Measurements from ENCODE around the gene SRSF2.
"Not testable (repeated sequence)": the region's sequence is repeated elsewhere in the genome, so short reads cannot be mapped to it uniquely, and the experiment has no call there.

Gene SRSF2, protein sequence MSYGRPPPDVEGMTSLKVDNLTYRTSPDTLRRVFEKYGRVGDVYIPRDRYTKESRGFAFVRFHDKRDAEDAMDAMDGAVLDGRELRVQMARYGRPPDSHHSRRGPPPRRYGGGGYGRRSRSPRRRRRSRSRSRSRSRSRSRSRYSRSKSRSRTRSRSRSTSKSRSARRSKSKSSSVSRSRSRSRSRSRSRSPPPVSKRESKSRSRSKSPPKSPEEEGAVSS

GRCh38 chr17:76737082-76737675 is at the start of gene SRSF2:
Gene SRSF2 (minus strand): TSS chr17:76737331. CDS start chr17:76737160, 171 bp downstream.
- DNase-seq: peak; percentile 99

DNA sequence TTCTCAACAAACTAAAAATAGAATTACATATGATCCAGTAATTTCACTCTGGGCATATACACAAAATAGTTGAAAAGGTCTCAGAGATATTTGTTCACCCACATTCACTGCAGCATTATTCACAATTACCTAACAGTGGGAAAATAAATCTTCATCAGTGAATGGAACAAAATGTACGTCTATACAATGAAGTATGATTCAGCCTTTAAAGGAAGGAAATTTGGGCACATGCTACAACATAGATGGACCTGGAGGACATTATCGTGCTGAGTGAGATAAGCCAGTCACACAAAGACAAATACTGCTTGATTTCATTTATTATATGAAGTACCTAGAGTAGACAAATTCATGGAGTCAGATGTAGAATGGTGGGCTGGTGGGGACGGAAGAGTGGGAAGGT is 47.8 kb upstream of the SRSF2 start:
- no peak for DNase-seq

- DNase-seq: no peak
Observed at GRCh38 chr17:76783146-76783545, 46.0 kb upstream of the SRSF2 start.

DNA sequence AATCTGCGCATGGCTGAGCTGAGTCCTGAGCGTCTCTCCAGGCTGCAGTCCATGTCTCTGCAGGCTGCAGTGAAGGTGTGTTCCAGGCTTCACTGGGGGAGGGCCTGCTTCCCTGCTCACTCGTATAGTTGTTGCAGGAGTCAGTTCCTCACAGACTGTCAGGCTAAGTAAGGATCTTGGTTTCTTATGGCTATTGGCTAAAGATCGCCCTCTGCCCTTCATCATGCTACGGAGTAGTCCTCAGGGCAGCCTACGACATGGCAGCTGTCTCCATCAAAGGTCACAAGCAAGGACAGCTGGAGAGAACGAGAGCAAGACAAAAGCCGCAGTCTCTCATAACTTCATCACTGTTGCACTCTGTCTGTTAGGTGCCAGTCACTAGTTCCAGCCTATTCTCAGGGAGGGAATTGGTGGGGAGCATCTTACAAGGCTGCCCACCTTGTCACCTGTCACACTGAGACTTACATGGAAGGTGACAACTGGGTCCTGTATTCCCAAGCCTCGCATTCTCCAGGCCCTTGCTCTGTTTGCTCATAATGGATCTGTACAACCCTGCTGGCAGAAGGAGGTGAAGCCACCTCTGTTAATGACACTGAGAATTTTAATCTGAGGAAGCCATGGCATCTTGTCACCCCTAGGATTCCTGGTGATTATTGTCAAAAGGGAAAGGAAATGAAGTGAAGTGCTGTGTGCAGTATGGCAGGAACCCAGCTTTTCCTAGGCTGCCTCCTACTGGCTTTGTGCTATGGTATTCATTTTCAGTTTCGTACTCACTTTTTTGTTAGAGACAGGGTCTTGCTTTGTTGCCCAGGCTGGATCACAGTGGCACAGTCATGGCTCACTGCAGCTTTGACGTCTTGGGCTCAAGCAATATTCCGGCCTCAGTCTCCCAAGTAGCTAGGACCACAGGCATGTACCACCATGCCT is 44.2 kb upstream of the SRSF2 start:
- no peak for DNase-seq

DNA sequence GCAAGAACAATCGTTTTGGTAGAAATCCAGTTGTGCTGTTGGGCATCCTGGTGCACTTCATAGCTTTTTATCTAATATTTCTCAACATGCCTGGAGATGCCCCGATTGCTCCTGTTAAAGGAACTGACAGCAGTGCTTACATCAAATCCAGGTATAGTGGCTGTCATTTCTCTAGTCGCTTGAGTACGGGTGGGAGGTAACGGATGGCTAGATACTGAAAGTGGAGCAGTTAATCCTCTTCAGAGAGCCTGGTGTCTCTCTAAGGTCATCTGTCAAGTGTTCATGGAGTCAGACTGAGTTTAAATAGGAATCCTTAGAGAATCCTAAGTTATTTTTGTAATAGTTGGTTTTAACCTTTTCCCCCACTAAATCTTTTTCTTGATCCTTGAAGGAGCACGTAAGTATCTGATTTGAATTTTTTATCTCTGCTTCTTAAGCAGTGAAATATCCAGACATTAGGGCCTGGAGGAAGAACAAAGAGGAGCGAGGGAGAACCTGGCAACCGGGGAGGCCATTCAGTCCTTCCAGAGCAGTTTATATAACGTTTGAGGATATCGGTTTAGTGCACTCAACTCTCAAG is 38.0 kb upstream of the SRSF2 start:
- DNase-seq: no peak

DNA sequence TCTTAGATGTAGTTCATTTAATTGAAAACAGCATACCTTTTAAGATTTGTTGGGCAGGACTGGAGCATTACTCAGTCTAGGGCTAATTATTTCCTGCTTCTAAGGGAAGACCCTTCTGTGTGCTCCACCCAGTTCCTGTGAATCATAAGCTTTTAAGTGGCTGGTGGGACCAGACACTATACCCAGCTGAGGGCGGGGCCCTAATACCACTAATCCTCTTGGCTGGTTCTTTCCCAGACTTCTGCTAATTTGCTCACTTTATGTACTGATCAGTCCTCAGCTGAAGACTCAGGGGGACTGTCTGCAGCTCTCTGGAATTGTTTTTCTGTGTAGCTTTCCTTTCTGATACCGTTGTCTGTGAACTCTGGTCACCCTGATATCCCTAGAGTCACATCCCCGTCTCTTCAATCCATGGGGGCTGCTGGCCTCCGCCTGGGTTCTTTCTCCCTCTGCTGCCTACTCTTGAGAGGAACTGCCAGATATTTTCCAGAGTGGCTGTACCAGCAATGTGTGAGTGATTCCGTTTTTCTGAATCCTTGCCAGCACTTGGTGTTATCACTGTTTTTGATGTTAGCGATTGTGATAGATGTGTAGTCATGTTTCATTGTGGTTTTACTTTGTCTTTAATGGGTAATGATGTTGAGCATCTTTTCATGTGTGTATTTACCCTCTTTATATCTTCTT is 35.9 kb upstream of the SRSF2 start:
- peak; percentile 78 for DNase-seq

DNA sequence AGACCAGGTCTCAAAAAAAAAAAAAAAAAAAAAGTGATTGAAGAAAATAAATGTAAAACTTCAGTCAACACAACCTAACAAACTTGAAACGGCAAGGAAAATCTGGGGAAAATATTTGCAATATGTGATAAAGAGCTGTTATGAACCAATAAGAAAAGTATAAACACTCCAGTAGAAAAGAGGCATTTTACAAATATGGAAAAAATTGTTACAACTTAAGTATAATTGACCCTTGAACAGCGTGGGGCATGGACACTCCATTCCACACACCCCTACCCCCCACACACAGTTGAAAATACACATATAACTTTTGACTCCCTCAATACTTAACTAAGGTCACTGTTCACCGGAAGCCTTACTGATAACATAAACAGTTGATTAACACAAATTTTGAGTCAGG is 21.4 kb upstream of the SRSF2 start:
- no peak for DNase-seq

DNA sequence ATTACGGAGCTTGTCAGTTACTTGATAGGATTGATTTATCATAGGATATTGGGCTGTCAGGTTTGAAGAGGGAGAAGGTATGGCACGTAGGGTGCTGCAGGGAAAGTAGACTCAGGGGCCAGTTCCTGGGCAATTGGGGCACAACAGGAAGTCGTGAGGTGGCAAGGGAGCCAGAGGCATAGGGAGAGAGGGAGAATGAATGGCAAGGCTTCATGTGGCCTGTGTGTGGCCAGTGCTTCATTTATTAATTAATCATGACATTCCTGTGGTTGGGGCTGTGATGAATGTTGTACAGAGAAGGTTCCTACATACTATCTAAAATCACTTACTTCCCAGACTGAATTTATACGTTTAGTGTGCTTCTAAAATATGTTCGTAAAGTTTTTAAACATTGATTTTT is 20.1 kb upstream of the SRSF2 start:
- no peak for DNase-seq

DNA sequence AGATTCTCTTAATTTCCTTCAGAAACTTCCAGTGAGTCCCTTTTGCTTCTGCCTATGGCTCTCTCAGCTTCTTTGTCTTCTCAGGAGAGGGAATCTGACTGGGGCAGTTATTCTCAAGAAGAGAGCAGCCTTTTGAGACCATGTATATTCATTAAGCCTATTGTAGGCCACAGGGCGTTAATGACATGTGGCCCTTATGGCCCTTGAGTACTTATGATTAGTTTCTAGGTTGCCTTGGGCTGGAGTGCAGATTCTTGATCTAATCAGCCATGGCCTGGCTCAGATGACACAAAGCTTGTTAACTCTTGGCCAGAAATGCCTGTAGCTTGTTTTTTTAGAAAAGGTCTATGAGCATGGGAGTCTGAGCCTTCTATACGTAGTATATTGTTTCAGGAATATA is 18.2 kb upstream of the SRSF2 start:
- DNase-seq: peak; percentile 20

GRCh38 chr17:76753061-76753961 is 16.2 kb upstream of the SRSF2 start:
- DNase-seq: no peak

GRCh38 chr17:76752006-76752405 is 14.9 kb upstream of the SRSF2 start:
- no peak for DNase-seq

- no peak for DNase-seq
Observed at GRCh38 chr17:76751416-76751993, 14.4 kb upstream of the SRSF2 start.

DNA sequence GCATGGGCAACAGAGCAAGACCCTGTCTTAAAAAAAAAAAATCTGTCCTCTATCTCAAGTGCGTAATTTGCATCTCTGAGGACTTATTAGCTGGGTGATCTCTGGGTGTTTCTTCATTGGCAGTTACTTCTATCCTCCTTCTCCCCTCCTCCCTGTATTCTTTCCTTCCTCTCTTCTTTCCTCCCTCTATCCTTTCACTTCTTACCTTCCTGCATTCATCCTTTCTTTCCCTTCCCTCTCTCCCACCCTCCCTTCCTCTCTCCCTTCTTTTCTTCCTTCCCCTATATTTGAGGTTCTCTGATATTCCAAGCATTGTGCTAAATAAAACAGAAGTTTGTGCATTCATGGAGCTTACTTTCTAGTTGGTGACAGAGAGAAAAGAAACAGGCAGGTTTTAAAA is 11.5 kb upstream of the SRSF2 start:
- DNase-seq: no peak

DNA sequence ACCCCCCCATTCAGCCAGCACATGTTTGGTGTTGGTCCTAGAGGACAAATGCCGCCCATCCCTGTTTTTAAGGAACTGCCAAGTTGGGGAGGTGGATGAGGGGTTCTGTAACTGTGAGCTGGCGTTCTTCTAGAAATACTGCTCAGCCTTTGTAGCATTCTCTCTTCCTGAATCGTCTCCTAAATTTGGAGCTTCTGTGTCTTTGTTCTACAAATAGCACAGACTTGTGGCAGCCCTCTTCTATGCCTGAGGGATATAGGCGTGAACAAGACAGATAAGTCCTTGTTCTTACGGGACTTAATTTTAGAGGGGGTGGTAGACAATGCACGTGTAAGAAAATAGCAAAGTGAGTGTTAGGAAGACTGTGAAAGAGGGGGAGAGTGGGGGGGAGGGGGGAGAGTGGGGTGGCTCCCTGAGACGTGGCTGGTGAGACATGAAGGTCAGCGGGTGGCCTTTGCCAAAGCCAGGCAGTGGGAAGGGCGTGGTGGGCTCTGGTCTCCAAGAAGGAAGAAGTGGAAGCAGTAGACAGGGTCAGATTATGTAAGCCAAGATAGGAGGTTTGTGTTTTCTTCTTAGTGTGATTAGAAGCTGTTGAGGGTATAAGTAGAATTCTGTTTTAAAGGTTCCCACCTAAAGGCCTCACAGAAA is 10.7 kb upstream of the SRSF2 start:
- DNase-seq: peak; percentile 28

DNA sequence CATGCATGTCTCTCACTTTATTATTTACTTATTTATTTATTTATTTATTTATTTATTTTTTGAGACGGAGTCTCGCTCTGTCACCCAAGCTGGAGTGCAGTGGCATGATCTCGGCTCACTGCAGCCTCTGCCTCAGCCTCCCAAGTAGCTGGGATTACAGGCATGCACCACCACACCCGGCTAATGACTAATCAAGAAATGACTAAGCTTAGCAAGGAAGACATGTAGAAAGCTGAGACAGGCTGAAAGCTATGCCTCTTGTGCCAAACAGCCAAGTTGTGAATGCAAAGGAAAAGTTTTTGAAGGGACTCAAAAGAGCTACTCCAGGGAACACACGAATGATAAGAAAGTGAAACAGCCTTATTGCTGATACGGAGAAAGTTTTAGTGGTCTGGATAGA is 8.7 kb upstream of the SRSF2 start:
- DNase-seq: peak; percentile 18

GRCh38 chr17:76744747-76745146 is 7.6 kb upstream of the SRSF2 start:
- DNase-seq: no peak

DNA sequence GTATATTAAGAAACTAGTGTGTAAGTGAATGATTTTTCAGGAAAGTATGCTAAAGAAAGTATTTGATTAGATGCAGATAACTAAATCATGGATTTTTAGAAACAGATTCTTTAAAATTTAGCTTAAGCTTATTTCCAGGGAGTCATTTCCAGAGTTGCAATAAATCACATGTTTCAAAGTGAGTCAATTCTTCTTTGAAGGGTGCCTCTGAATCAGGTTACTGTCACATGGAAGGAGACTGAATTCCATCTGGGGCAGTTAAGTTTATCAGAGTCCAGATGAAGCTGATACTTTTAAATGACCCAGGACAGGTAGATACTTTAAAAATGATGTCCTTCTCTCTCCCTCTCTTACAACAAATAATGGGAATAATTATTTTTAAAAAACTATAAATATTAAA is 5.8 kb upstream of the SRSF2 start:
- no peak for DNase-seq

- peak; percentile 17 for DNase-seq
Observed at GRCh38 chr17:76740329-76741118, 3.4 kb upstream of the SRSF2 start.

- not testable (repeated sequence) for DNase-seq
Observed at GRCh38 chr17:76739568-76740115, 2.5 kb upstream of the SRSF2 start.

DNA sequence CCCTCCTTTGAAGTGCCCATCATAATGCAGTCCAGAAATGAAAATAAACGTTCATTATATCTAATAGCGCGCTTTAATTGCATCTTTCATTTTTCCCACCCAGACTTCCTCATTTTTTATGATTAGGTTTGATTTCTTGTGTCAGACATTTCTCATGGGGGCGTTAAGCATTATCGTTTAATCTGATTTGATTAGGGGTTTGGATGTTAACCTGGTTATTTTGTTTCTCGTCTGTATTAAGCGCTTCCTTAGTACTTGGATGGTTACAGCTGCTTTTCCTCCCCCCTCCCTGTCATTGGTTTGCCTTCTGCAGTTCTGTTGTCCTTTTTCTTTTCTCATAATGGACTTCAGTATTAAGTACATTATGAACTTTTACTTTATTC is 1.3 kb upstream of the SRSF2 start:
- DNase-seq: peak; percentile 22
